A673 (cell line): Measurements from ENCODE around the gene UNC79. TPM values are rescaled to one million over a fixed set of nuclear protein-coding genes. Genes with fewer than 3 reads are reported as not detected.
"Not testable (repeated sequence)": the region's sequence is repeated elsewhere in the genome, so short reads cannot be mapped to it uniquely, and the experiment has no call there.

Experiments used
- Bru-seq: library from RNA; stranded (reverse); fragments of 400-500 nt; gene quantifications from one replicate; lab custom pipeline; 2021; lab: Mats Ljungman, UMichigan
- BruChase-seq, 2 experiments: library from RNA; stranded (reverse); fragments of 400-500 nt; gene quantifications; one replicate each; lab custom pipeline; 2021; lab: Mats Ljungman, UMichigan
- BruUV-seq: library from RNA; stranded (reverse); fragments of 400-500 nt; replicated peaks from 2 replicates; lab custom pipeline; 2021; lab: Mats Ljungman, UMichigan
- CTCF ChIA-PET: fragments of 300-600 bp; sonication (Branson Sonifier 250); formaldehyde crosslinking; loops from one replicate; lab custom pipeline; 2022; ENCODE audit warnings: antibody characterized with exemption; lab: Charles Lee
- POLR2A ChIA-PET: fragments of 300-600 bp; sonication (Branson Sonifier 250); formaldehyde crosslinking; loops from one replicate; lab custom pipeline; 2022; ENCODE audit warnings: antibody characterized with exemption; ENCODE audit not compliant: low non-redundant PET; lab: Charles Lee
- DNase-seq: peaks from one replicate; pipeline ENCODE4 v3.0.0-alpha.2; 2015; ENCODE audit warnings: low spot score
- H3K27ac ChIP-seq: fragments of 200-600 bp; sonication (generic); 2 replicates; pipeline ENCODE4 v1.5.1; 2016; ENCODE audit warnings: mixed run types, low read depth, mild to moderate bottlenecking, mixed read lengths, antibody characterized with exemption, low read length; ENCODE audit not compliant: poor library complexity, severe bottlenecking
- H3K27me3 ChIP-seq: fragments of 200-600 bp; sonication (generic); replicated peaks from 2 replicates; pipeline ENCODE4 v1.6.1; 2017; ENCODE audit warnings: mixed run types, low read depth, mild to moderate bottlenecking, mixed read lengths, antibody characterized with exemption, low read length; ENCODE audit not compliant: insufficient read depth, poor library complexity
- H3K36me3 ChIP-seq: fragments of 200-600 bp; sonication (generic); 2 replicates; pipeline ENCODE4 v1.6.1; 2016; ENCODE audit warnings: mixed run types, mild to moderate bottlenecking, mixed read lengths, antibody characterized with exemption, low read length; ENCODE audit not compliant: insufficient read depth, poor library complexity, severe bottlenecking
- H3K4me1 ChIP-seq: fragments of 200-600 bp; sonication (generic); 2 replicates; pipeline ENCODE4 v1.6.1; 2017; ENCODE audit warnings: mixed run types, mild to moderate bottlenecking, mixed read lengths, antibody characterized with exemption, low read length; ENCODE audit not compliant: insufficient read depth, poor library complexity, severe bottlenecking
- H3K4me3 ChIP-seq: fragments of 200-600 bp; sonication (generic); 2 replicates; pipeline ENCODE4 v1.5.1; 2016; ENCODE audit warnings: low read depth, mixed run types, mild to moderate bottlenecking, mixed read lengths, low read length; ENCODE audit not compliant: poor library complexity, severe bottlenecking
- H3K9me3 ChIP-seq: fragments of 200-600 bp; sonication (generic); 2 replicates; pipeline ENCODE4 v1.6.1; 2016; ENCODE audit warnings: mixed run types, low read depth, mild to moderate bottlenecking, mixed read lengths, antibody characterized with exemption, low read length; ENCODE audit not compliant: poor library complexity, severe bottlenecking
- EZH2 ChIP-seq: fragments of 200-600 bp; sonication (generic); IDR thresholded peaks from 2 replicates; pipeline ENCODE4 v1.6.1; 2017; ENCODE audit warnings: borderline replicate concordance, low read depth, mild to moderate bottlenecking, mixed read lengths, antibody characterized with exemption, low read length; ENCODE audit not compliant: poor library complexity, severe bottlenecking
- intact Hi-C: fragments of 100-400 bp; cut with micrococcal nuclease; formaldehyde crosslinking; loops from one replicate; pipeline ENCODE4 v1.10.0; 2022; ENCODE audit not compliant: unreplicated experiment
- long read RNA-seq: library from polyadenylated mRNA; stranded (forward); transcript quantifications from one replicate; pipeline ENCODE4 v2.0.0, GENCODE V29; 2022
- total RNA-seq: library from RNA; stranded (reverse); gene quantifications from 2 replicates; pipeline ENCODE4 v1.2.3, GENCODE V29; 2021
- TF ChIP-seq, protein P1 (sequence below): fragments of 300-800, 200-600 bp; sonication (generic); conservative IDR thresholded peaks from 2 replicates; pipeline ENCODE4 v1.5.1; 2017; ENCODE audit warnings: low read depth, mild to moderate bottlenecking, antibody characterized with exemption, low read length, moderate library complexity, mixed read lengths

The UNC79 gene
- total RNA-seq, result 0.15 and 0.33 TPM in 2 replicates
- percentile 23 among the genes with signal in this experiment for Bru-seq, nascent RNA
- percentile 21 among the genes with signal in this experiment for BruChase-seq, experiment 1, labeled RNA remaining after a 2-hour chase
- BruChase-seq, experiment 2, labeled RNA remaining after a 6-hour chase, result percentile 22 among the genes with signal in this experiment
- long read RNA-seq, result 0 reads

DNA sequence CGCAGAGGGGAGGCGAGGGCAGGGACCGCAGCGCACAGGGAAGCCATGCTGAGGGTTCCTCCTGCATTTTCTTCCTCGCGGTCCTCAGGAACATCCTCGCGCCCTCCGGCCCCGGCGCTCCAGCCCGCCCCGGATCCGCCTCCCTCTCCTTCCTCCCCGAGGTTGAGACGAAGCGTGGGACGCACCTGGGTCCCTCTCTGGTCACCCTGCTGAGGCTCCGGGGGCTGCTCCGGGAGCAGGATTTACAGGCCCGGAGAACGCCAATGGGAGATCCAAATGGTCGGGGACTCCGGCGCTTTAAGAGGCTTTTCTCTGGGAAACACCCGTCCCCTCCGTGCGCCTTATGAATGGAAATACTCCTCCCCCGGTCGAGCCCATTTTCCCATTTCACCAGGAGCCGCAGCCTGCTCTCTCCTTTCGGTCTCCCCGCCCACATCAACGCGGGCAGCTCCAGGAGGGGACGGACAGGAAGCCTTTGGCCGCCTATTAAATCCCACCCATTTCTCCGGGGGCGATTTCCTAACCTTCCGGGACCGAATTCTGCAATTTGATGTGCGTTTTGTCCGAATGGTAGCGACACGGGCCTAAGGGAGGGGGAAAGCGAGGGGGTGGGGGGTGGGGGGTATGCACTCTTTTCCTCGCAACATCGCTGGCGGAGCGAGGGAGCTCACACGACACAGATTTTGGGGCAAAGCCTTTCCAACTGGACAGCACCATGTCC lies at the start of gene UNC79:
Gene UNC79 (plus strand): TSS at position 625 of the 721 bp plus-strand sequence. CDS start 91 bp downstream, at position 716.
- ChIA-PET CTCF (no interaction called here), POLR2A (no interaction called here)
- Histone ChIP-seq H3K4me1 (no peaks in the 10 kb centered on the region), H3K9me3 (peaks cover 6% of the 10 kb centered on the region), H3K27me3 (peaks cover 67% of the 10 kb centered on the region), H3K36me3 (no peaks in the 10 kb centered on the region), H3K4me3 (peak within 1 kb of the TSS; percentile 26), H3K27ac (no peak within 1 kb of the TSS)
- TF ChIP-seq EZH2, result peak; percentile 84
- TF ChIP-seq, protein P1, sequence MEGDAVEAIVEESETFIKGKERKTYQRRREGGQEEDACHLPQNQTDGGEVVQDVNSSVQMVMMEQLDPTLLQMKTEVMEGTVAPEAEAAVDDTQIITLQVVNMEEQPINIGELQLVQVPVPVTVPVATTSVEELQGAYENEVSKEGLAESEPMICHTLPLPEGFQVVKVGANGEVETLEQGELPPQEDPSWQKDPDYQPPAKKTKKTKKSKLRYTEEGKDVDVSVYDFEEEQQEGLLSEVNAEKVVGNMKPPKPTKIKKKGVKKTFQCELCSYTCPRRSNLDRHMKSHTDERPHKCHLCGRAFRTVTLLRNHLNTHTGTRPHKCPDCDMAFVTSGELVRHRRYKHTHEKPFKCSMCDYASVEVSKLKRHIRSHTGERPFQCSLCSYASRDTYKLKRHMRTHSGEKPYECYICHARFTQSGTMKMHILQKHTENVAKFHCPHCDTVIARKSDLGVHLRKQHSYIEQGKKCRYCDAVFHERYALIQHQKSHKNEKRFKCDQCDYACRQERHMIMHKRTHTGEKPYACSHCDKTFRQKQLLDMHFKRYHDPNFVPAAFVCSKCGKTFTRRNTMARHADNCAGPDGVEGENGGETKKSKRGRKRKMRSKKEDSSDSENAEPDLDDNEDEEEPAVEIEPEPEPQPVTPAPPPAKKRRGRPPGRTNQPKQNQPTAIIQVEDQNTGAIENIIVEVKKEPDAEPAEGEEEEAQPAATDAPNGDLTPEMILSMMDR, result no peak
- peak; percentile 26 for DNase-seq
- intact Hi-C loops, result no loop called here
- no TSS peak for BruUV-seq

DNA sequence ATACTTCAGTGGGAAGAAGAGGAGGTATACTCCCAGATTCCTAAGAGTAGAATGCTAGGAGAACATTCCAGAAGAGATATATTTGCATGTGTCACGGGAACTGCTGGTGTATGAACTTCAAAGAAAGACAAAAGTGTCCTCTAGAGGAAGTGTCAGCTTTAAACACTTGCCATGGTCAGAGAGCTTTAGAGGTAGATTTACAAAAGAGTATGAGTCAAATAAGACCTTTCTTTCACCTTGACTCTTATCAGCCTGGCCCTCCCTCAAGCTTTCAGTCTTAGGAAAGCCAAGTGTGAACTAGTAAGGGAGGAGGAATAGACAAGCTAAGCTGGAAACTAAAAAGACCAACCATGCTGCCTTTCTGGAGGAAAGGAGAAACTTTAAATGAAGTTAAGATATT lies 49.1 kb upstream of the UNC79 start:
- POLR2A ChIA-PET, result no interaction called here
- no TSS peak for BruUV-seq
- Histone ChIP-seq H3K9me3 (no peaks in the 10 kb centered on the region), H3K27me3 (peaks cover 31% of the 10 kb centered on the region), H3K27ac (no peak overlapping the region), H3K36me3 (no peaks in the 10 kb centered on the region), H3K4me3 (no peak overlapping the region), H3K4me1 (no peaks in the 10 kb centered on the region)
- intact Hi-C loops, result no loop called here
- CTCF ChIA-PET, result no interaction called here
- no peak for DNase-seq
- TF ChIP-seq, protein P1, result no peak
- no peak for TF ChIP-seq EZH2

DNA sequence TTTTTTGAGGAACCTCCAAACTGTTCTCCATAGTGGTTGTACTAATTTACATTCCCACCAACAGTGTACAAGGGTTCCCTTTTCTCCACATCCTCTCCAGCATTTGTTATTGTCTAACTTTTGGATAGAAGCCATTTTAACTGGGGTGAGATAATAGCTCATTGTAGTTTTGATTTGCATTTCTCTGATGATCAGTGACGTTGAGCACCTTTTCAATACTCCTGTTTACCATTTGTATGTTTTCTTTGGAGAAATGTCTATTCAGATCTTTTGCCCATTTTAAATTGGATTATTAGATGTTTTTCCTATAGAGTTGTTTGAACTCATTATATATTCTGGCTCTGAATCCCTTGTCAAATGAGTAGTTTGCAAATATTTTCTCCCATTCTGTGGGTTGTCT lies 46.5 kb upstream of the UNC79 start:
- H3K9me3 ChIP-seq, CTCF ChIA-PET, intact Hi-C loops, H3K4me3 ChIP-seq, H3K36me3 ChIP-seq, H3K4me1 ChIP-seq, POLR2A ChIA-PET, DNase-seq, H3K27ac ChIP-seq, BruUV-seq: not testable (repeated sequence)
- peaks cover 27% of the 10 kb centered on the region for H3K27me3 ChIP-seq
